ENCODE data around the gene PTPN4.

DNA sequence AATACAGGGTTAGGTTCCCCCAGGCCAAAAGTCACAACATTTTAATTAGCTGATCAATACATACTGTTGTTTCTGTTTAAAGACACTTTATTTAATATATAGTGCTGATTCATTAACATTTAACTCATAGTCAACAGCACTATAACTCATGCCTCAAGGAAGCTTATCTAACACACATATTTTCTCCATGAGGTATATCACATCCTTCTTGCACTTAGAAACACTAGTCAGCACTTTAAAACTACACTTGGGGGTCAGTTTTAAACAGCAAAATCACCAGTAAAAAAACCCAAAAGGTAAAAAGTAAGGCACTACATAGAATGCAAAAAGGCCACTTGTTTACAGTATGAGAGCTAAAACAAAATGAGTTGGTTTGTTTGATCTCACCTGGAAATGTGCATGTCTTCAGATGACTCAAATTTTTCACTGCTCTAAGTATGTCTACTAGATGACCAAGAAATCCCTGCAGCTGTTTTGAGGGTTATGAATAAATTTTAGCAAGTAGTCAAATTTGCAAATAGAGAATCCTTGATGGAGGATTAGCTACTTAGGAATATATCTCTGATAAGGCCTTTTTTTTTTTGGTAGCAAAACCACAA is 199.0 kb downstream of the PTPN4 start:
- no peak for TF ChIP-seq ARNTL (CRISPR knock-in tag; IDR thresholded peaks at IDR 0.05; ENCODE audit: borderline replicate concordance, low read depth)
- no peak for TF ChIP-seq ESRRG (CRISPR knock-in tag; IDR thresholded peaks at IDR 0.05)
- TF ChIP-seq TOX (CRISPR knock-in tag; IDR thresholded peaks at IDR 0.05; ENCODE audit: borderline replicate concordance): no peak
- TF ChIP-seq, protein P1, sequence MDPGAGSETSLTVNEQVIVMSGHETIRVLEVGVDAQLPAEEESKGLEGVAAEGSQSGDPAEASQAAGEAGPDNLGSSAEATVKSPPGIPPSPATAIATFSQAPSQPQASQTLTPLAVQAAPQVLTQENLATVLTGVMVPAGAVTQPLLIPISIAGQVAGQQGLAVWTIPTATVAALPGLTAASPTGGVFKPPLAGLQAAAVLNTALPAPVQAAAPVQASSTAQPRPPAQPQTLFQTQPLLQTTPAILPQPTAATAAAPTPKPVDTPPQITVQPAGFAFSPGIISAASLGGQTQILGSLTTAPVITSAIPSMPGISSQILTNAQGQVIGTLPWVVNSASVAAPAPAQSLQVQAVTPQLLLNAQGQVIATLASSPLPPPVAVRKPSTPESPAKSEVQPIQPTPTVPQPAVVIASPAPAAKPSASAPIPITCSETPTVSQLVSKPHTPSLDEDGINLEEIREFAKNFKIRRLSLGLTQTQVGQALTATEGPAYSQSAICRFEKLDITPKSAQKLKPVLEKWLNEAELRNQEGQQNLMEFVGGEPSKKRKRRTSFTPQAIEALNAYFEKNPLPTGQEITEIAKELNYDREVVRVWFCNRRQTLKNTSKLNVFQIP (CRISPR knock-in tag; IDR thresholded peaks at IDR 0.05; ENCODE audit: borderline replicate concordance, low read depth): no peak
